OCI-LY1 (cell line): Measurements from ENCODE around the gene CLASP2.

Experiments
- H2AFZ ChIP-seq: fragments of 200-600 bp; sonication (generic), shearing (Covaris generic); 2 replicates; pipeline ENCODE4 v1.6.0; 2014; ENCODE audit warnings: antibody characterized with exemption, mild to moderate bottlenecking, low read length
- H3F3A ChIP-seq: fragments of 200-600 bp; sonication (generic), shearing (Covaris generic); 2 replicates; pipeline ENCODE4 v1.6.0; 2014; ENCODE audit warnings: mild to moderate bottlenecking, antibody characterized with exemption, low read length, moderate library complexity; ENCODE audit not compliant: insufficient read depth
- H3K27ac ChIP-seq: fragments of 200-600 bp; sonication (generic); 2 replicates; pipeline ENCODE4 v1.5.1; 2014; ENCODE audit warnings: low read length, mixed run types, mild to moderate bottlenecking, low read depth; ENCODE audit not compliant: poor library complexity, severe bottlenecking
- H3K27me3 ChIP-seq: fragments of 200-600 bp; sonication (generic); 2 replicates; pipeline ENCODE4 v1.6.0; 2014; ENCODE audit warnings: antibody characterized with exemption, mild to moderate bottlenecking, low read length, moderate library complexity; ENCODE audit not compliant: insufficient read depth
- H3K36me3 ChIP-seq: fragments of 200-600 bp; sonication (generic); 2 replicates; pipeline ENCODE4 v1.6.1; 2014; ENCODE audit warnings: mild to moderate bottlenecking, antibody characterized with exemption, low read length, moderate library complexity, mixed read lengths; ENCODE audit not compliant: insufficient read depth
- H3K4me1 ChIP-seq: fragments of 200-600 bp; sonication (generic); 2 replicates; pipeline ENCODE4 v1.5.1; 2014; ENCODE audit warnings: mild to moderate bottlenecking, low read length, moderate library complexity; ENCODE audit not compliant: insufficient read depth, severe bottlenecking
- H3K4me2 ChIP-seq: fragments of 200-600 bp; sonication (generic), shearing (Covaris generic); 2 replicates; pipeline ENCODE4 v1.6.1; 2014; ENCODE audit warnings: low read length
- H3K4me3 ChIP-seq: fragments of 200-600 bp; sonication (generic); 2 replicates; pipeline ENCODE4 v1.5.1; 2014; ENCODE audit warnings: low read length, low read depth, mild to moderate bottlenecking, mixed read lengths; ENCODE audit not compliant: poor library complexity, severe bottlenecking
- H3K79me2 ChIP-seq: fragments of 200-600 bp; shearing (Covaris generic); 2 replicates; pipeline ENCODE4 v1.6.1; 2016; ENCODE audit warnings: mixed run types, low read length, mixed read lengths; ENCODE audit not compliant: insufficient read depth
- H3K9ac ChIP-seq: fragments of 200-600 bp; sonication (generic), shearing (Covaris generic); 2 replicates; pipeline ENCODE4 v1.6.1; 2014; ENCODE audit warnings: mild to moderate bottlenecking, low read length, mixed read lengths
- H3K9me2 ChIP-seq: fragments of 200-600 bp; sonication (generic), shearing (Covaris generic); 2 replicates; pipeline ENCODE4 v1.6.1; 2014; ENCODE audit warnings: low read depth, mild to moderate bottlenecking, low read length, mixed read lengths
- H3K9me3 ChIP-seq: fragments of 200-600 bp; shearing (Covaris generic); 2 replicates; pipeline ENCODE4 v1.6.1; 2014; ENCODE audit warnings: low read length, mixed read lengths
- H4K20me1 ChIP-seq: fragments of 200-600 bp; sonication (generic), shearing (Covaris generic); 2 replicates; pipeline ENCODE4 v1.6.0; 2016; ENCODE audit warnings: mild to moderate bottlenecking, low read length; ENCODE audit not compliant: insufficient read depth
- CTCF ChIP-seq: fragments of 200-600 bp; sonication (generic), shearing (Covaris generic); IDR thresholded peaks from 2 replicates; pipeline ENCODE4 v1.5.1; 2017; ENCODE audit warnings: mild to moderate bottlenecking, antibody characterized with exemption, low read length, moderate library complexity, mixed read lengths
- EZH2 ChIP-seq: fragments of 200-600 bp; sonication (generic), shearing (Covaris generic); IDR thresholded peaks from 2 replicates; pipeline ENCODE4 v1.8.0; 2017; ENCODE audit warnings: borderline replicate concordance, mixed run types, mild to moderate bottlenecking, antibody characterized with exemption, low read length, moderate library complexity, mixed read lengths

The CLASP2 gene

GRCh38 chr3:33636125-33636850 lies 81.8 kb downstream of the CLASP2 start:
- no peaks in the 10 kb centered on the region for H3K9me3 ChIP-seq
- no peaks in the 10 kb centered on the region for H3K79me2 ChIP-seq
- H3K4me1 ChIP-seq: no peaks in the 10 kb centered on the region
- H3K9ac ChIP-seq: no peak overlapping the region
- TF ChIP-seq CTCF (peak; percentile 73), EZH2 (no peak)
- H3K27ac ChIP-seq: no peak overlapping the region
- no peaks in the 10 kb centered on the region for H4K20me1 ChIP-seq
- H3K36me3 ChIP-seq: 0 out of 2 replicates have a peak, but pooled peaks cover 5% of the 10 kb centered on the region
- no peaks in the 10 kb centered on the region for H3K9me2 ChIP-seq
- H3F3A ChIP-seq: no peaks in the 10 kb centered on the region; the same call in 1 of the 2 replicates
- no peak overlapping the region for H2AFZ ChIP-seq
- H3K4me2 ChIP-seq: no peak overlapping the region
- H3K4me3 ChIP-seq: no peak overlapping the region
- H3K27me3 ChIP-seq: no peaks in the 10 kb centered on the region

GRCh38 chr3:33634262-33634661 lies 83.8 kb downstream of the CLASP2 start:
- no peaks in the 10 kb centered on the region for H3K9me3 ChIP-seq
- no peaks in the 10 kb centered on the region for H3K79me2 ChIP-seq
- H3F3A ChIP-seq: no peaks in the 10 kb centered on the region; the same call in 1 of the 2 replicates
- no peaks in the 10 kb centered on the region for H3K27me3 ChIP-seq
- H3K36me3 ChIP-seq: 0 out of 2 replicates have a peak, but pooled peaks cover 10% of the 10 kb centered on the region
- no peaks in the 10 kb centered on the region for H3K4me1 ChIP-seq
- no peak overlapping the region for H3K4me2 ChIP-seq
- TF ChIP-seq CTCF: no peak
- no peak for TF ChIP-seq EZH2
- H3K9ac ChIP-seq: no peak overlapping the region
- H3K9me2 ChIP-seq: no peaks in the 10 kb centered on the region
- no peaks in the 10 kb centered on the region for H4K20me1 ChIP-seq
- no peak overlapping the region for H2AFZ ChIP-seq
- no peak overlapping the region for H3K27ac ChIP-seq
- H3K4me3 ChIP-seq: no peak overlapping the region

GRCh38 chr3:33629219-33629618 lies 88.8 kb downstream of the CLASP2 start:
- Histone ChIP-seq H3K27ac (no peak overlapping the region), H3K27me3 (no peaks in the 10 kb centered on the region), H3K4me1 (no peaks in the 10 kb centered on the region), H3K4me2 (no peak overlapping the region), H3K4me3 (no peak overlapping the region), H4K20me1 (no peaks in the 10 kb centered on the region), H3K36me3 (peaks cover 17% of the 10 kb centered on the region; the same call in 1 of the 2 replicates), H3K9me3 (no peaks in the 10 kb centered on the region), H3K9ac (no peak overlapping the region), H2AFZ (no peak overlapping the region), H3F3A (no peaks in the 10 kb centered on the region; the same call in 1 of the 2 replicates), H3K79me2 (no peaks in the 10 kb centered on the region), H3K9me2 (no peaks in the 10 kb centered on the region)
- TF ChIP-seq CTCF (no peak), EZH2 (no peak)
